HEK293 (cell line): ENCODE results near the gene ECSIT.

Experiments
- ELK4 ChIP-seq: IDR thresholded peaks from 2 replicates; pipeline ENCODE4 v1.6.1; 2011; ENCODE audit warnings: mild to moderate bottlenecking, low read depth, low read length, borderline replicate concordance
- GLIS1 ChIP-seq: fragments of 450-650 bp; formaldehyde crosslinking; IDR thresholded peaks from 2 replicates; pipeline ENCODE4 v1.5.1; 2016; ENCODE audit warnings: missing biosample characterization, missing genetic modification characterization
- MEIS1 ChIP-seq: sonication (generic); formaldehyde crosslinking; IDR thresholded peaks from 2 replicates; pipeline ENCODE4 v1.8.1; 2022; ENCODE audit warnings: missing genetic modification reagents, mild to moderate bottlenecking, borderline replicate concordance
- OSR2 ChIP-seq: fragments of 450-650 bp; formaldehyde crosslinking; IDR thresholded peaks from 2 replicates; pipeline ENCODE4 v1.5.1; 2016; ENCODE audit warnings: missing biosample characterization, missing genetic modification characterization
- PATZ1 ChIP-seq: fragments of 450-650 bp; formaldehyde crosslinking; IDR thresholded peaks from 2 replicates; pipeline ENCODE4 v1.5.1; 2016; ENCODE audit warnings: missing biosample characterization, missing genetic modification characterization
- PRDM6 ChIP-seq: fragments of 450-650 bp; formaldehyde crosslinking; IDR thresholded peaks from 2 replicates; pipeline ENCODE4 v1.5.1; 2017; ENCODE audit warnings: missing biosample characterization, missing genetic modification characterization
- ZNF10 ChIP-seq: fragments of 450-650 bp; formaldehyde crosslinking; IDR thresholded peaks from 2 replicates; pipeline ENCODE4 v1.5.1; 2017; ENCODE audit warnings: missing biosample characterization, missing genetic modification characterization
- ZNF138 ChIP-seq: fragments of 450-650 bp; formaldehyde crosslinking; IDR thresholded peaks from 2 replicates; pipeline ENCODE4 v1.5.1; 2016; ENCODE audit warnings: missing biosample characterization, missing genetic modification characterization, borderline replicate concordance
- ZNF221 ChIP-seq: fragments of 450-650 bp; formaldehyde crosslinking; IDR thresholded peaks from 2 replicates; pipeline ENCODE4 v1.5.1; 2017; ENCODE audit warnings: missing biosample characterization, missing genetic modification characterization, borderline replicate concordance
- ZNF223 ChIP-seq: fragments of 450-650 bp; formaldehyde crosslinking; IDR thresholded peaks from 2 replicates; pipeline ENCODE4 v1.5.1; 2016; ENCODE audit warnings: missing biosample characterization, missing genetic modification characterization
- ZNF26 ChIP-seq: fragments of 450-650 bp; formaldehyde crosslinking; IDR thresholded peaks from 2 replicates; pipeline ENCODE4 v1.5.1; 2016; ENCODE audit warnings: missing biosample characterization, missing genetic modification characterization
- ZNF350 ChIP-seq: fragments of 450-650 bp; formaldehyde crosslinking; IDR thresholded peaks from 2 replicates; pipeline ENCODE4 v1.5.0; 2017; ENCODE audit warnings: missing biosample characterization, mild to moderate bottlenecking, missing genetic modification characterization
- ZNF354C ChIP-seq: fragments of 450-650 bp; formaldehyde crosslinking; IDR thresholded peaks from 2 replicates; pipeline ENCODE4 v1.5.1; 2016; ENCODE audit warnings: missing biosample characterization, missing genetic modification characterization, low read depth, borderline replicate concordance
- ZNF426 ChIP-seq: fragments of 450-650 bp; formaldehyde crosslinking; IDR thresholded peaks from 2 replicates; pipeline ENCODE4 v1.5.1; 2017; ENCODE audit warnings: missing biosample characterization, missing genetic modification characterization, mild to moderate bottlenecking, inconsistent platforms, moderate library complexity
- ZNF433 ChIP-seq: fragments of 450-650 bp; formaldehyde crosslinking; IDR thresholded peaks from 2 replicates; pipeline ENCODE4 v1.5.1; 2016; ENCODE audit warnings: missing biosample characterization, missing genetic modification characterization, low read depth
- ZNF449 ChIP-seq: fragments of 450-650 bp; formaldehyde crosslinking; IDR thresholded peaks from 2 replicates; pipeline ENCODE4 v1.5.1; 2017; ENCODE audit warnings: missing biosample characterization, mild to moderate bottlenecking, missing genetic modification characterization, moderate library complexity
- ZNF488 ChIP-seq: fragments of 450-650 bp; formaldehyde crosslinking; IDR thresholded peaks from 2 replicates; pipeline ENCODE4 v1.5.1; 2016; ENCODE audit warnings: missing biosample characterization, missing genetic modification characterization
- ZNF544 ChIP-seq: fragments of 450-650 bp; formaldehyde crosslinking; IDR thresholded peaks from 2 replicates; pipeline ENCODE4 v1.5.0; 2017; ENCODE audit warnings: missing biosample characterization, missing genetic modification characterization
- ZNF600 ChIP-seq: fragments of 450-650 bp; formaldehyde crosslinking; IDR thresholded peaks from 2 replicates; pipeline ENCODE4 v1.5.1; 2016; ENCODE audit warnings: missing biosample characterization, missing genetic modification characterization
- ZNF610 ChIP-seq: fragments of 450-650 bp; formaldehyde crosslinking; IDR thresholded peaks from 2 replicates; pipeline ENCODE4 v1.5.1; 2016; ENCODE audit warnings: missing biosample characterization, missing genetic modification characterization, borderline replicate concordance
- ZNF639 ChIP-seq: fragments of 450-650 bp; formaldehyde crosslinking; IDR thresholded peaks from 2 replicates; pipeline ENCODE4 v1.5.1; 2016; ENCODE audit warnings: missing biosample characterization, missing genetic modification characterization
- ZNF654 ChIP-seq: fragments of 450-650 bp; formaldehyde crosslinking; IDR thresholded peaks from 2 replicates; pipeline ENCODE4 v1.5.1; 2016; ENCODE audit warnings: low read depth, missing biosample characterization, missing genetic modification characterization
- ZNF658 ChIP-seq: fragments of 450-650 bp; formaldehyde crosslinking; IDR thresholded peaks from 2 replicates; pipeline ENCODE4; 2016; ENCODE audit warnings: missing biosample characterization, missing genetic modification characterization
- ZNF701 ChIP-seq: fragments of 450-650 bp; formaldehyde crosslinking; IDR thresholded peaks from 2 replicates; pipeline ENCODE4 v1.5.1; 2016; ENCODE audit warnings: missing biosample characterization, missing genetic modification characterization
- ZNF707 ChIP-seq: fragments of 450-650 bp; formaldehyde crosslinking; IDR thresholded peaks from 2 replicates; pipeline ENCODE4 v1.5.1; 2016; ENCODE audit warnings: missing biosample characterization, missing genetic modification characterization
- ZXDB ChIP-seq: fragments of 450-650 bp; formaldehyde crosslinking; IDR thresholded peaks from 2 replicates; pipeline ENCODE4 v1.5.1; 2016; ENCODE audit warnings: missing biosample characterization, missing genetic modification characterization
- TF ChIP-seq, protein P1 (sequence below): fragments of 450-650 bp; formaldehyde crosslinking; IDR thresholded peaks from 2 replicates; pipeline ENCODE4 v1.5.1; 2016; ENCODE audit warnings: missing biosample characterization, missing genetic modification characterization, low read depth

Gene ECSIT

GRCh38 chr19:11535792-11536595 lies 7.1 kb upstream of the ECSIT start (continued):
- no peak for TF ChIP-seq ZNF488 (tag by site-specific recombination)
- peak; percentile 7; the same call in 1 of the 2 replicates for TF ChIP-seq ZNF654
- TF ChIP-seq ZNF544 (tag by site-specific recombination) = no peak
- TF ChIP-seq ZNF350 = no peak
- no peak for TF ChIP-seq ZNF600 (tag by site-specific recombination)
- no peak for TF ChIP-seq ZNF426 (tag by site-specific recombination)
- TF ChIP-seq ZNF138 (tag by site-specific recombination) = no peak
- no peak for TF ChIP-seq ZNF354C
- no peak for TF ChIP-seq ZNF223 (tag by site-specific recombination)
- peak; percentile 54; the same call in 1 of the 2 replicates for TF ChIP-seq ZXDB (tag by site-specific recombination)
- peak; percentile 60; the same call in 1 of the 2 replicates for TF ChIP-seq ZNF610 (tag by site-specific recombination)
- no peak for TF ChIP-seq ELK4
- TF ChIP-seq ZNF658 (tag by site-specific recombination) = no peak
- no peak for TF ChIP-seq OSR2
- peak; percentile 86 for TF ChIP-seq GLIS1 (tag by site-specific recombination)
- no peak for TF ChIP-seq ZNF639 (tag by site-specific recombination)
- no peak for TF ChIP-seq ZNF26 (tag by site-specific recombination)
- TF ChIP-seq ZNF701 (tag by site-specific recombination) = no peak
- TF ChIP-seq ZNF707 (tag by site-specific recombination) = no peak
- TF ChIP-seq ZNF221 (tag by site-specific recombination) = no peak
- TF ChIP-seq, protein P1, sequence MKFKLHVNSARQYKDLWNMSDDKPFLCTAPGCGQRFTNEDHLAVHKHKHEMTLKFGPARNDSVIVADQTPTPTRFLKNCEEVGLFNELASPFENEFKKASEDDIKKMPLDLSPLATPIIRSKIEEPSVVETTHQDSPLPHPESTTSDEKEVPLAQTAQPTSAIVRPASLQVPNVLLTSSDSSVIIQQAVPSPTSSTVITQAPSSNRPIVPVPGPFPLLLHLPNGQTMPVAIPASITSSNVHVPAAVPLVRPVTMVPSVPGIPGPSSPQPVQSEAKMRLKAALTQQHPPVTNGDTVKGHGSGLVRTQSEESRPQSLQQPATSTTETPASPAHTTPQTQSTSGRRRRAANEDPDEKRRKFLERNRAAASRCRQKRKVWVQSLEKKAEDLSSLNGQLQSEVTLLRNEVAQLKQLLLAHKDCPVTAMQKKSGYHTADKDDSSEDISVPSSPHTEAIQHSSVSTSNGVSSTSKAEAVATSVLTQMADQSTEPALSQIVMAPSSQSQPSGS (tag by site-specific recombination) = peak; percentile 97
- TF ChIP-seq PRDM6 (tag by site-specific recombination) = no peak
- peak; percentile 59; the same call in 1 of the 2 replicates for TF ChIP-seq ZNF449
- no peak for TF ChIP-seq MEIS1 (CRISPR knock-in tag)
- TF ChIP-seq ZNF10 (tag by site-specific recombination) = no peak
- peak; percentile 94 for TF ChIP-seq PATZ1 (tag by site-specific recombination)
- TF ChIP-seq ZNF433 (tag by site-specific recombination) = no peak
